GM18519 (cell line): Measurements from ENCODE around the gene EPB41L4A.
"Not testable (repeated sequence)": the region's sequence is repeated elsewhere in the genome, so short reads cannot be mapped to it uniquely, and the experiment has no call there.

Experiments used
- ATAC-seq: cut with Tn5 transposase; IDR thresholded peaks from one replicate; pipeline ENCODE4 v1.9.1; 2021; ENCODE audit warnings: mild to moderate bottlenecking, moderate library complexity; ENCODE audit not compliant: unreplicated experiment, low FRiP score

Gene EPB41L4A

DNA sequence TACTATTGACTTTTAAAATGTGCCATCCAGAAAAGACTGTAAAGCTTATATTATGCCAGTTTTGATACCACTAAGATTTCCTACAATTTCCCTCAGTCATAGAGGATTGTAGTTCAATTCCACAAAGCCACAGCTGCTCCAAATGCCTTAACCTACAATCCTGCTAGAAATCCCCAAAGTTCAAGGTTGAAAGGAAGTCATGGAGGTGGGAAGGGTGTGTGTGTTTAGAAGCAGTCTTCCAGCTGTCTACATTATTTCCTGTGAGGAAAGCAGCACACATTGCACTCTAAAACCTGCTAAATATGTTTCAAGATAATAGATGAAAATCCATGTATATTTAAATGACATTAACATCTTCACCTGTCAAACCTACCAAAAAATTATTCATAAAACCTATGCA is 11.8 kb downstream of the EPB41L4A start:
- ATAC-seq, result no peak

DNA sequence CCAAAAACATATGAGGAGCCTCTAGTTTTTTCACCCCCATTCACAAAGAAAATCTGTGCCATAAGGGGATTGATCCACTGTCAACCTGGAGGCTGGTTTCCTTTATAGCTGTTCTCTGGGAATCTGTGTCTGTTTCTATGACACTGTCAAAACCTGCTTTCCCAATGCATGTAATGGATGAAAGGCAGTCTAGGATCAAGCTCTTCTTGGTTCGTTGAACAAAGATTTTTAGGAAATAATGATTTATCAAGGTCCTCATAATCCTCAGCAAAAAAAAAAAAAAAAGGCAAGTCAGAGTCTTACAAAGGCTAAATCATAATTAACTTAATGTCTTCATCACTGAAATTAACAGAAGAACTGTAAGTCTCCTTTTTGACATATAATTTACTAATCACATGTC is 16.0 kb downstream of the EPB41L4A start:
- no peak for ATAC-seq

DNA sequence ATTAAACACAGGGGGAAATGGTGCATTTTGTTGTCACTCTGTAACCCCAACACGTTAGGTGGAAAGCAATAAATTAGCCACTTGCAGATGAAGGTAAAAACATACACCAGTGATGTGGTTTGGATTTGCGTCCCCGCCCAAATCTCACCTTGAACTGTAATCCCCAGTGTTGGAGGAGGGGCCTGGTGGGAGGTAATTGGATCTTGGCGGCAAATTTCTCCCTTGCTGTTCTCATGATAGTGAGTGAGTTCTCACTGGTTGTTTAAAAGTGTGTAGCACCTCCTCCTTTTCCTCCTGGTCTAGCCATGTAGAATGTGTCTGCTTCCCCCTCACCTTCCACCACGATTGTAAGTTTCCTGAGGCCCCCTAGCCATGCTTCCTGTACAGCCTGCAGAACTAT is 17.2 kb downstream of the EPB41L4A start:
- ATAC-seq, result no peak

DNA sequence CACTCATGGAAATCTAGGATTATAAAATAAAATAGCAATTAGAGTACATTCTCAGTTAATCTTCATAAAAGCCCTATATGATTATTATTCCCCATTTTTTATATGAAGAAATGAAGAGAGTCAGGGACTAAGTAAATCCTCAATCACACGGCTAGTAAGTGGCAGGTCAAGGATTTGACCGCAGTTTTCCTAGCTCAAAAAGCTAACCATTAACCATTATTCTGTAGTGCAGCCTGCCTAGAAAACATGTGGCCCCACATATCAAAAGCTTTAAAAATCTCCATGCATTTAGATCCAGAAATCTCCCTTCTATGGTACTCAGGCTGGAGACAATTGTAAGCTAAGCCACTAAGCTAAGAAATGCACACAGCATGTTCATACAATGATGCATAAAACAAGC is 21.4 kb downstream of the EPB41L4A start:
- no peak for ATAC-seq

DNA sequence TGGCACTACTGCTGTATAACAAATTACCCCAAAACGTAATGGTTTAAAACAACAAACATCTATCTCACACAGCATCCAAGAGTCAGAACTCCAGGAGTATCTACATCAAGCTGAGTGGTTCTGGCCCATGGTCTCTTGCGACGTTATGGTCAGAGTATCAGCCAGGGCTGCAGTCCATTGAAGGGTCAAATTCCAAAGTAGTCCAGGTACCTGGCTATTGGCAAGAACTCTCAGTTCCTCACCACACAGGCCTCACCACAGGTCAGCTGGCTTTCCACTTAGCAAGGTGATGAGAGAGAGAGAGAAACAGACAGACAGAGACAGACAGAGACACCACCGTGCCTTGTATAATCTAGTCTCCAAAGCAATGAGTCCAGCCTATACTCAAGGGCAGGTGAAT is 22.6 kb downstream of the EPB41L4A start:
- no peak for ATAC-seq

DNA sequence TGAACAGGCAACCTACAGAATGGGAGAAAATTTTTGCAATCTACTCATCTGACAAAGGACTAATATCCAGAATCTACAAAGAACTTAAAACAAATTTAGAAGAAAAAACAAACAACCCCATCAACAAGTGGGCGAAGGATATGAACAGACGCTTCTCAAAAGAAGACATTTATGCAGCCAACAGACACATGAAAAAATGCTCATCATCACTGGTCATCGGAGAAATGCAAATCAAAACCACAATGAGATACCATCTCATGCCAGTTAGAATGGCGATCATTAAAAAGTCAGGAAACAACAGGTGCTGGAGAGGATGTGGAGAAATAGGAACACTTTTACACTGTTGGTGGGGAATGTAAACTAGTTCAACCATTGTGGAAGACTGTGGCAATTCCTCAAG is 23.8 kb downstream of the EPB41L4A start:
- not testable (repeated sequence) for ATAC-seq

DNA sequence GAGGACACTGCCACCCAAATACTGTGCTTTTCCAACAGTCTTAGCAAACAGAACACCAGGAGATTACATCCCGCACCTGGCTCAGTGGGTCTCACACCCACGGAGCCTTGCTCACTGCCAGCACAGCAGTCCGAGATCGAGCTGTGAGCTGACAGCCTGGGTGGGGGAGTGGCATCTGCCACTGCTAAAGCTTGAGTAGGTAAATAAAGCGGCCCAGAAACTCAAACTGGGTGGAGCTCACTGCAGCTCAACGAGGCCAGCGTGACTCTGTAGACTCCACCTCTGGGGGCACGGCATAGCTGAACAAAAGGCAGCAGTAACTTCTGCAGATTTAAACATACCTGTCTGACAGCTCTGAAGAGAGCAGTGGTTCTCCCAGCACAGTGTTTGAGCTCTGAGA is 28.8 kb downstream of the EPB41L4A start:
- ATAC-seq, result no peak

DNA sequence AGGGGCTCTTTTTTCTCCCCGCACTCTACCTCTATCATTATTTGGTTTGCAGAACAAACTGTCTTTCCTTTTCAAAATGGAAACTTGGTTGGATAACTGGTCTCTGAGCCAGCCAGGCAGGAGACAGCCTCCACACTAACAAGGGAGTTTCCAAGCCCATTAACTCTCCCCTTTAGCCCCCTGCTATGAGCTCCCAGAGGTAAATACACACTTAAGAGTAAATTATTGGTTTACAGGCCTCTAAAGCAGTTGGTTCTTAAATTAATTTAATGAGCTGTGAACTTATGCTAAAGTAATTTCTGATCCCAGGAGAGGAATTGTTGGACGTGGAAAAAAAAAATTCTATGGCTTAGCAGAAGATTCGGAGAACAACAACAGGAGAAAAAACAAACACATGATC is 30.3 kb downstream of the EPB41L4A start:
- ATAC-seq, result no peak

DNA sequence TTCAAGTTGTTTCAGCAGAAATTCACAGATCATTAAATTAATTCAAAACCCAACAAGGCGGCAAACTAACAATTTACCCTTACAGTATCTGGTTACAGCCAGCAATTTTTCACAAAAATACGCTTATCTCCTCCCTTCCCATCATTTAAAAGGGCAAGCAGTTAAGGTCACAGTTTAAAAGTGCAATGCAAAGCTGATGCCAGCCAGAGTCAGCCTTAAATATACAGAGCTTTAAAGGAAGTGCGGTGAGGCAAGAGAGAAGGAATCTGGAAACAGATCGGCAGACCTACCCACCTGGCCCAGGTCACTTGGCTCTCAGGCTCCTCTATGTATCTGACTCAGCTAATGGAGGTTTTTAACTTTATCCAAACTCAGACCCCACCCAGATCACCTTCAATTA is 31.0 kb downstream of the EPB41L4A start:
- ATAC-seq, result no peak

DNA sequence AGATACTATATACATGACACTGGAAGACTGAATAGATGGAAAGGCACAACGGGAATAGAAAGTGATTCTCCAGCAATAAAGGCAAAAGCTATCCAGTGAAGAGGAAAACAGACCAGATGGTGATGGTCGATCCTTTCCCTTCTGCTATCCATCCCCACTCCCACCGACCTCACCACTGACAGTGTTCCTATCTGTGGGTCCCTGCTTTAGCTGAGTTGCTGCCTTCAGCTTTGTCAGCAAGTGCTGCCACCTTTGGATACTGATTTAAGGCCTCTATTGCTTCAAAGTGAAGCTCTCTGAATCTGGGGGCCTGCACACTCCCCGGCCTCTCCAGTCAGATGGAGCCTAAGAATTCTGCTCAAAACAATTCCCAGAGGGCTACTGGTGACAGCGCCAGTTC is 32.3 kb downstream of the EPB41L4A start:
- no peak for ATAC-seq

DNA sequence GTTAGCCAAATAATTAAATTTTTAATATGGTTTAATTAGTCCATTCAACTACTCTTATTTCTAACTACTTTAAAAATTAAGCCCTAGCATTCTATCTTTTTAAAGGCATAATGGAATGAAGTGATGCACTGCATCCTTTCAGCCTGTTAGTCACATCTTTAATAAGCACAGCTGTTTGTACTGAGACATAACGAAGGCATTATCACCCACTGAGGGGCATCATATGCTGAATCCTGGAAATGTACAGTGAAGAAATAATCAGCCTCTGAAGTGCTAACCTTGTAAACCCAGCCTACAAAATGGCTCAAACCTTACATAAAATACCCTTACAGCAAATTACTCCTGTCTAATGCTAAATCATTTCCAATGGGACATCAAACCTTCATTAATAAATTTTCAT is 33.1 kb downstream of the EPB41L4A start:
- no peak for ATAC-seq

DNA sequence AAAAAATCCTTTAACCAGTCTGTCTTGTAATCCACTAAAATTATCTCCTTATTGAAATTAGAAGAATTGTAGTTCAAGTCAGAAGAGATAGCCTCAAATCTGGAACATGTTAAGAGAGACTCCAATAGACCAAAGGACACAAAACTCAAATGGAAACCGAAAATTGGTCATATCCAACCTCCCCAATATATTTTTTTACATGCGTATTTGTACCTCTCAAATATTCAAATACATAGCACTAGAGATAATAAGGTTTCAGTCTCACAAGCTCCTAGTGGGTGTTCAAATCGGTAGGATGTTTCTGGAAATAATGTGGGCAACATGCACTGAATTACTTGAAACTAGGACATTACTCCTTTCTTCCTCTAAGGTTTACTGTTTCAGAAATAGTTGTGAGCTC is 33.5 kb downstream of the EPB41L4A start:
- ATAC-seq, result peak; percentile 47

DNA sequence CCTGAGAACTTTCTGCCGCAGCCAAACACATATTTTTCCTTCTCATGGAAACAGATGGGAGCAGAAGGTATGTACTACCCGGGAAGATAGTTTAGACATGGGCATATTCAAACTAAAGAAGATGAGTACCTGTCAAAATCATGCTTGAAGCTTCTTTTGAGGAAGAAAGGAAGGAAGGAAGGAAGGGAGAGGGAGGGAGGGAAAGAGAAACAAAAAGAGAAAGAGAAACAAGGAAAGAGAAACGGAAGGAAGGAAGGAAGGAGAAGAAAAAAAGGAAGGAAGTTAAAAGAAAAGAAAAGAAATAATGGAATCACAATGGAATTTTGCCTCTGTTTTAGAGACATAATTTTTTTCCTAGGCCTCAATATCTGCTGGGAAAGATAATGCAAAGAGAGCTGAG is 34.6 kb downstream of the EPB41L4A start:
- no peak for ATAC-seq

DNA sequence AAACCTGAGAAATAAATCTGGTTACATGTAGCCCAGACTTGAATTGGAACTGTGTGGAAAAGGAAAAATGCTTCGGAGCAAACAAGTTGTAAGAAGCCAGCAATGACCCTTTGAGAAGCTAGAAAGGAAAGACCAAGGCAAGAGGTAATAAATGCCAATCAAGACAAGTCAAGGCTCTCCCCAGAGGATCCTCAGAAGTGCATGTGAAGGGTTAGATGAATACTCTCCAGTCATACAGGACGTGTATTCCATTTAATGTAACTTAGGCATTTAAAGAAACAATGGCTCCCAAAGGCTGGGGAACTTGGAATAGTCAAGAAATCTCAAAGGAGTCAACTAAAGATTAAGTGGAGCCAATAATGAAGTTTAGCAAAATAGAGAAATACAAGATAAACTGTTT is 36.2 kb downstream of the EPB41L4A start:
- no peak for ATAC-seq

DNA sequence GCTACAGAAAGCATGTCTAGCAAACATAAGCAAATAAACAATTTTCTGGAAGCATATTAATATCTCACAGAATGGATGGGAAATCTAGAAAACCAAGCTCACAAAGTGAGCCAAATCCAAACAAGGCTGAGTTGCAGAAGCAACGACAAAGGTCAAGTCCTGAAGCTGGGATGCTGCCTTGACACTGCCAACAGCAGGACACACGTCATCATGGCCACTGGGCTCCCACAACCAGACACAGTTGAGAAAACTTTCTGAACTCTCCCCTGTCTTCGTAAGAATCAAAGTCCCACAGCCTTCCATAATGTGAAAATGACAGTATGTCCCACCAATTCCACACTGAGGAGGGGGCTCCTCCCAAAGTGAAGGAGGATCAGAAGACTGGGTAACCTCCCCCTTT is 37.6 kb downstream of the EPB41L4A start:
- no peak for ATAC-seq

DNA sequence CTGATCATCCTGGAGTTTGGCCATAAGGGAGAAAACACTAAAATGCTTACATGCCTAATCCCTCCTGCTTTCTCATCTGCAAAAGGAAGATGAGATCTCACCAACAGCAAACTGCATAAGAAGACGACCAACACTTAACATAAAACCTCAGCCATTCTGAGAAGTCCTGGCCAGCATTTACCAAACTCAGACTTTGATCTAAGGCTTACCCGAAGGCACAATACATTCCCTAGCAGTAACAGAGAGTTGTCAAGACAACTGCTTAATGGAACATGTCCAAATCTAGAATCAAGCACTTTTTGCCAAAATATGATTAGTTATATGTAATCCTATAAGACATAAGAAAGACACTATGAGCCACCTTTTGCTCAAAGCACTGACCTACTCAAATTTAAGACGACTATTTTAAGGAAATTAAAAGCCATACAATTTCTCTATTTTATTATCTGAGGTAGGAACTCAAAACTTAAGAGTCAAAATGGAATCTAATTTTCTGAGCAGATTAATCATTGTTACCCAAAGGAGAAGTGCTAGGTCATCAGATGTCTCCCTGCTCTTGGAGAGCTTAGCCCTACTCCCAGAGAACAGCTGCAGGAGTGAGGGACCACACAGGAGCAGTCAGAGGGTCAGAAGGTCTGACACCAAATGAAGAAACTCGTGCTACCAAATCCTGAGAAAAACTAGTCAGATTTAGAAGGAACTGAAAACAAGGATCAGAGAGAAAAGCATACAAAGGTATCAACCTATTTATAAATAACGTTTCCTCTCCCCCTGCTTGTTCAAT is 39.3 kb downstream of the EPB41L4A start:
- no peak for ATAC-seq

DNA sequence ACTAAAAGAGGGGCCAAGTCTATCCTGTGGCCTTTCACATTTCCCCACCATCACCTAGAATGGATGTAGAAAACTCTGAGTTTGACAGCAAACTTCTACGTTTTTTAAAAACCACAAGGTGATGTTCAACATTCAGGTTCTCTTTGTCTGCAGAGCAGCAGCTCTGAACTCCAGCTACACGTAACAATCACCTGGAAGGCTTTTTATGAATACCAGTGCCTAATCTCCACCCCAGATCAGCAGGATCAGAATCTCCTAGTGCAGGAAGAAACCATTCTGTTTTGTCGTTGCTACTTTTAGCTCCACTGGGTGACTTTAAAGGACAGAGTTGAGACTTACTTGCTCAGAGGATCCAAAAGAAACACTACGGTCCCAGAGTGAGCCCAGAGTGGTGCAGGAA is 44.3 kb downstream of the EPB41L4A start:
- no peak for ATAC-seq

DNA sequence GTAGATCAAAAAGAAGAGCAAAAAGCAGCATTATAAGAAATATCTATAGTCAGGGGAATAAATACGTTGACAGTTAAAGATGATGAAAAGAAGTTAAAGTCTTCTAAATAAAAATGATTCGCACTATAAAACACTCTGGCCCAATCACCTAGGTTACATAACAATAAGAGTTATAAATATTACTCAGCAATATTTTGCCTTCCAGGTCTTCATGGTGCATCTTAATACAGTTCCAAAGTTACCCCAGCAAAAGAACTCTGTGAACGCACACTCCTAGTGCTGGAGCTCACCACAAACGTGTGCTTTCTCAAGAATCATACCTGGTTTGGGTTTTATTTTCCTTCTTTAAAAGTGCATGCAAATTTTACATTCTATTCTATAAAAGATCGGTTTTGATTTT is 44.7 kb downstream of the EPB41L4A start:
- ATAC-seq, result no peak

DNA sequence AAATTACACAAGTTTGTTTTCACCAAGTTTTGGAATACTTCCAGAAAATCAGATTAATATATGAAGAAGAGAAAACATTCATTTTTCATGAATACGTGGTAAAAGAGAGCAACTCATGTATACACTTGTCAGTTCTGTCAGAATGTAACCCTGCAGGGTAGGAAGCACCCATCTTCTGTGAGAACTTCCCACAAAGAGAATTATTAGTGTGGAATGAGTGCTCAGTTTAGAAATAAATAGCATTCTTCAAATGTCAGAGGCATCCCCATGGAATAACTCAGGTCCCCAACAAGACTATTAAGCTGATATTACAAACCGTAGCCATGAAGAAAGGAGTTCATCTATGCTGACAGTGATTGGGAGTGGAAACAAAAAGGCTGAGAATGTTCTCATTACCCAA is 45.2 kb downstream of the EPB41L4A start:
- no peak for ATAC-seq

DNA sequence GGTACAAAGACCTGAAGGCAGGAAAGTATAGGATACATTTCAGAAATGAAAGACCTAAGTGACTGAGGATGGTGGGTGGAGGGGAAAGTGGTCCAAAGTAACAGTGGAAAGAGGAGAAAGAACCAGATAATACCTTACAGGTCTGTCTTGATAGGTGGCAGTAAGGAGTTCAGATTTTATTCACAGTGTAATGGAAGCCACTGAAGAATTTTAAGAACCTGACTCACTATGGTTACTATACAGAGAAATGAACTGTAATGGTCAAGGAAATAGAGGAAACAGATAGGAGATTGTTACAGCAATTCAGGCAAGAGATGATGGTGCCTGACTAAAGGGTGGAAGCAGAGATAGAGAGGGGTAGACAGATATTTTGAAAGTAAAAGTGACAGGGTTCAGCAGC is 46.5 kb downstream of the EPB41L4A start:
- no peak for ATAC-seq

DNA sequence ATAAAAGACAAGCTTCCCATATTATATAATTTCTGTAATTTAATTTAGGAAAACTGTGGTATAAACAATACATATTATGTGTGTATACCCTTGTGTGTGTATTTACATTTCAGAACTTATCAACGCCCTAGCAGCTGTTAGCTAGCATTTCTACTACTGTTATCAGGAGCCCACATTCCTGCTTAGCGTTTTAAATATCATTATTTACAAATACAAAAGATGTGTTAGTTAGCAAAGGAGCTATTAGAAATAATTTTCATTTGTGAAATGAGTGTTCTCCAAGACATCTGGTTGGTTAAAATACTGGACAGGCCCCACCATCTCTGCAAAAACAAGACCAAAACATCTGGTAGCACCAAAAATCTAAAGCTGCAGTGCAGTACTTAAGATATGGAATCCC is 48.0 kb downstream of the EPB41L4A start:
- no peak for ATAC-seq

DNA sequence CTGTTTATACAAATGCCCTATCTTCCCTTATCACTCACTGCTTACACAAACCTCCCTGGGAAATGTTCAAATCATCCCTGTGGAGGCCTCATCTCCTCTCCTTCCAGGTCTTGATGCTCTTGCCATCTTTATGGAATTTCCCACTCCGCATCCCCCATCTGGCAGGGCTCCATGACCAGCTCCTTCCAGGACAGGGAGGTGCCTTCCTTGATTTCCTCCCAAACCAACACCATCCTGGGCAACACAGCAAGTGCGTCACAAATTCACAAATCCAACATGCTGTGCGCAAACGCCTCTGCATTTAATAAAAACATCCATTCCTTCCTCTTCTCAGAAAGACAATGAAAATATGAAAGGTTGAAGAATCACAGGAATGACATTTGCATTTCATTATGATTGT is 51.7 kb downstream of the EPB41L4A start:
- no peak for ATAC-seq

DNA sequence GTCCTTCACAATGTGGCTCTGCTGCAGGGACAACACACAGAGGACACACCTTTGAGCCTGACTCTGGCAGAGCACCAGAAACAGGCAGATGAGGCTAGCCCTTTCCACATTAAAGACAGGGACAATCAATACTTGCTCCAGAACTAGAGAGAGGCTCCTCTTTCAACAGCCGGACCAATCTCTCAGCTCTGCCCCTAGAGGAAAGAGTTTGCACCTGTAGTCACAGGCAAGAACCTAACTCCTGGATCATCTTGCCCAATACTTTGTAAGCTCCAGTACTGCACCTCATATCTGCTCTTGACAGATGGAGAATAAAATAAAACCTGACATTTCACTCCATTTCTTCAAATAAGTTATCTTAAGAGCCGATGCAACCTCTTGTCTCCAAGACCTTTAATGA is 52.1 kb downstream of the EPB41L4A start:
- peak; percentile 75 for ATAC-seq
